Measurements from ENCODE around the gene GABRB3.

Gene GABRB3

DNA sequence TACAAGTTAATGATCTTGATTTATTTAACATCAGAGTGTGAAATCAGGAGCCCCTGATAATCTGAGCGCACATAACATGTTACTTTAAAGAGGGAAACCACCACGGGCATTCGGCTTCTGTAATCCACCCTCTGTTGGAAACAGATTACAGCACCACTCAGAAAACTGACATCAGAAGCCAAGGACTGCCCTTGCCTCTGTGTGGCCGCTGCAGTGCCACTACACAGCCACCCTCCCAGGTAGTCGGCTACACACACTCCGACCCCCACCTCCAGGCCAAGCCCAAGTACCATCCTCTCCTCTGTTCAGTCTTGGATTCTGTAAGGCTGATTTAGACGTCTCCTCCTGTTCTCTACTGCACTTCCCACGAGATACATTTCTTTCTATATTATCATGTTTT is 251.7 kb downstream of the GABRB3 start:
- no peaks in the 10 kb centered on the region for H3F3A ChIP-seq (ENCODE audit: low read depth)
- no peak overlapping the region for H2AFZ ChIP-seq (ENCODE audit: low read length)
- H4K20me1 ChIP-seq (ENCODE audit: insufficient read depth, low read length, poor library complexity, severe bottlenecking), result no peaks in the 10 kb centered on the region
- TF ChIP-seq, protein P1, sequence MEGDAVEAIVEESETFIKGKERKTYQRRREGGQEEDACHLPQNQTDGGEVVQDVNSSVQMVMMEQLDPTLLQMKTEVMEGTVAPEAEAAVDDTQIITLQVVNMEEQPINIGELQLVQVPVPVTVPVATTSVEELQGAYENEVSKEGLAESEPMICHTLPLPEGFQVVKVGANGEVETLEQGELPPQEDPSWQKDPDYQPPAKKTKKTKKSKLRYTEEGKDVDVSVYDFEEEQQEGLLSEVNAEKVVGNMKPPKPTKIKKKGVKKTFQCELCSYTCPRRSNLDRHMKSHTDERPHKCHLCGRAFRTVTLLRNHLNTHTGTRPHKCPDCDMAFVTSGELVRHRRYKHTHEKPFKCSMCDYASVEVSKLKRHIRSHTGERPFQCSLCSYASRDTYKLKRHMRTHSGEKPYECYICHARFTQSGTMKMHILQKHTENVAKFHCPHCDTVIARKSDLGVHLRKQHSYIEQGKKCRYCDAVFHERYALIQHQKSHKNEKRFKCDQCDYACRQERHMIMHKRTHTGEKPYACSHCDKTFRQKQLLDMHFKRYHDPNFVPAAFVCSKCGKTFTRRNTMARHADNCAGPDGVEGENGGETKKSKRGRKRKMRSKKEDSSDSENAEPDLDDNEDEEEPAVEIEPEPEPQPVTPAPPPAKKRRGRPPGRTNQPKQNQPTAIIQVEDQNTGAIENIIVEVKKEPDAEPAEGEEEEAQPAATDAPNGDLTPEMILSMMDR (conservative IDR thresholded peaks at IDR 0.05; ENCODE audit: low read length), result no peak
- no peak for TF ChIP-seq EZH2phosphoT487 (IDR thresholded peaks at IDR 0.05; ENCODE audit: borderline replicate concordance)
- no peak overlapping the region for H3K4me2 ChIP-seq (ENCODE audit: low read depth, low read length, poor library complexity, severe bottlenecking)
- H3K4me3 ChIP-seq (ENCODE audit: low read length, poor library complexity, severe bottlenecking), result no peak overlapping the region
- H3K36me3 ChIP-seq (ENCODE audit: insufficient read depth, low read length), result no peaks in the 10 kb centered on the region
- no peak overlapping the region for H3K9ac ChIP-seq (ENCODE audit: low read depth, low read length, poor library complexity, severe bottlenecking)
- H3K4me1 ChIP-seq (ENCODE audit: insufficient read depth, low read length, poor library complexity, severe bottlenecking), result no peaks in the 10 kb centered on the region
- no peaks in the 10 kb centered on the region for H3K9me2 ChIP-seq (replicated peaks; ENCODE audit: low read depth, low read length)
- no peaks in the 10 kb centered on the region for H3K27me3 ChIP-seq (ENCODE audit: insufficient read depth, low read length, poor library complexity, severe bottlenecking)
- H3K9me3 ChIP-seq (ENCODE audit: insufficient read depth, low read depth, low read length), result peaks cover 11% of the 10 kb centered on the region; the same call in 1 of the 2 replicates
- H3K79me2 ChIP-seq (ENCODE audit: insufficient read depth, low read length), result no peaks in the 10 kb centered on the region

DNA sequence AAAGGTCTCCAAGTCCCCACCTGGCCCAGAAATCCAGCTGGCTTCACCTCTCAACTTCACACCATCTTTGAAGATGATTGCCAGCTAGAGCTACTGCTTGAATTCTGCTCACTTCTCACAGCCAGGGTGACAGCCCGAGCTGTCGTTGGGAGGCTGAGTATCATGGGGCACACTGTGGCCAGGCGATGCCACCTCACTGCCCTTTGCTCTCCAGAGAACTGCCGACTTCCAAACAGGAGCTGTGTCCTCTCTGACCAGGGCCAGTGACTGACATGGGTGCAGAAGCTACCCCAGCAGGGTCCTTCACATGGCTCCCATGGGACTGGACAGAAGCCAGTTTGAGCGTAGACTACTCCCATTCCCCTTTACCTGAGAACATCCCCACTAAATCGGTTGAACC is 254.0 kb downstream of the GABRB3 start:
- Histone ChIP-seq H3K4me2 (ENCODE audit: low read depth, low read length, poor library complexity, severe bottlenecking) (no peak overlapping the region), H3K79me2 (ENCODE audit: insufficient read depth, low read length) (no peaks in the 10 kb centered on the region), H3K9ac (ENCODE audit: low read depth, low read length, poor library complexity, severe bottlenecking) (no peak overlapping the region), H3K4me1 (ENCODE audit: insufficient read depth, low read length, poor library complexity, severe bottlenecking) (no peaks in the 10 kb centered on the region), H3K27me3 (ENCODE audit: insufficient read depth, low read length, poor library complexity, severe bottlenecking) (no peaks in the 10 kb centered on the region), H3K36me3 (ENCODE audit: insufficient read depth, low read length) (no peaks in the 10 kb centered on the region), H2AFZ (ENCODE audit: low read length) (no peak overlapping the region), H3K9me2 (replicated peaks; ENCODE audit: low read depth, low read length) (no peaks in the 10 kb centered on the region), H4K20me1 (ENCODE audit: insufficient read depth, low read length, poor library complexity, severe bottlenecking) (no peaks in the 10 kb centered on the region), H3K4me3 (ENCODE audit: low read length, poor library complexity, severe bottlenecking) (no peak overlapping the region), H3K9me3 (ENCODE audit: insufficient read depth, low read depth, low read length) (peaks cover 11% of the 10 kb centered on the region; the same call in 1 of the 2 replicates), H3F3A (ENCODE audit: low read depth) (no peaks in the 10 kb centered on the region)
- no peak for TF ChIP-seq EZH2phosphoT487 (IDR thresholded peaks at IDR 0.05; ENCODE audit: borderline replicate concordance)
- TF ChIP-seq, protein P1 (conservative IDR thresholded peaks at IDR 0.05; ENCODE audit: low read length), result no peak

DNA sequence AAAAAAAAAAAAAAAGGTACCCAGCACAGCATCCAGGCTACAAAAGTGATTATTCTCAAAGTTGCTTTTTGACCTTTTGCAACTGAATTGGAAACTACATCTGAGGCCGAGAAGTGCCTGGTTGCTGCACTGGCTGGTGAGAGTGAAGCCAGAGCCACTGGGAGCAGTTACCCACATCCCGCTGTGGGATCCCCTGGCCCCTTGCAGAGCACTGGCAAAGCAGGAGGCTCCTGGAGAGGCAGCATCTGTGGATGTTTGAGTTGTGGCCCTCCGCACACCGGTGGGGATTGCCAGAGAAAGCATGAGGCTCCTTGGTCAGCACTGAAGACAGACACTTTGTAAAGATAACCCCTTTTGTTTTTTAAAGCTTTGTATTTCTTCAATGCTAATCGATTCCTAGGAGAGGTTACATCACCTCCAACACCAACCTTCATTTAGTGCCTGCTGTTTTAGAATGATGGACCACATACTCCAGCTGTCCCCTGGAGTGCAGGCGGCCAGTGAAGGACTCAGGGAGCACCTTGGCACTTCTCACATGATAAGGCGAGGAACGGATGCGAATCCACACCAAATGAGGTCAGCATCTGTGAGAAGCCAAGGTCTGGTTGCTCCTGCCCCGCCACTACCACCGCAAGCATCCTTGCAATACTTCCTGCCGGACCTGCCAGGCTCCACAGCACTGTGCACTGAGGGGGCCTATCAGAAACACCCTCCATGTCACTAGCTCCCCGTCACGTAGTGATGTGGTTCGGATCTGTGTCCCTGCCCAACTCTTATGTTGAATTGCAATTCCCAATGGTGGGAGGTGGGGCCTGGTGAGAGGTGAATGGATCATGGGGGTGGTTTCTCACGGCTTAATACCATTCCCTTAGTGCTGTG is 256.5 kb downstream of the GABRB3 start:
- H3K9ac ChIP-seq (ENCODE audit: low read depth, low read length, poor library complexity, severe bottlenecking), result no peak overlapping the region
- no peak overlapping the region for H3K4me3 ChIP-seq (ENCODE audit: low read length, poor library complexity, severe bottlenecking)
- no peaks in the 10 kb centered on the region for H3K27me3 ChIP-seq (ENCODE audit: insufficient read depth, low read length, poor library complexity, severe bottlenecking)
- TF ChIP-seq, protein P1 (conservative IDR thresholded peaks at IDR 0.05; ENCODE audit: low read length), result no peak
- TF ChIP-seq EZH2phosphoT487 (IDR thresholded peaks at IDR 0.05; ENCODE audit: borderline replicate concordance), result no peak
- H2AFZ ChIP-seq (ENCODE audit: low read length), result no peak overlapping the region
- no peaks in the 10 kb centered on the region for H3K79me2 ChIP-seq (ENCODE audit: insufficient read depth, low read length)
- no peaks in the 10 kb centered on the region for H3K4me1 ChIP-seq (ENCODE audit: insufficient read depth, low read length, poor library complexity, severe bottlenecking)
- peaks cover 11% of the 10 kb centered on the region; the same call in 1 of the 2 replicates for H3K9me3 ChIP-seq (ENCODE audit: insufficient read depth, low read depth, low read length)
- H4K20me1 ChIP-seq (ENCODE audit: insufficient read depth, low read length, poor library complexity, severe bottlenecking), result no peaks in the 10 kb centered on the region
- no peaks in the 10 kb centered on the region for H3K9me2 ChIP-seq (replicated peaks; ENCODE audit: low read depth, low read length)
- no peaks in the 10 kb centered on the region for H3K36me3 ChIP-seq (ENCODE audit: insufficient read depth, low read length)
- H3F3A ChIP-seq (ENCODE audit: low read depth), result no peaks in the 10 kb centered on the region
- H3K4me2 ChIP-seq (ENCODE audit: low read depth, low read length, poor library complexity, severe bottlenecking), result no peak overlapping the region
